Cardiac septum (tissue), 1 donor: ENCODE results near the gene DERL3. TPM values are rescaled to one million over a fixed set of nuclear protein-coding genes. Genes with fewer than 3 reads are reported as not detected.
A peak's percentile ranks its signal among the peaks of the same experiment; 100 is the strongest.
"Not testable (repeated sequence)": the region's sequence is repeated elsewhere in the genome, so short reads cannot be mapped to it uniquely, and the experiment has no call there.

Source experiments
- DNase-seq: peaks from one replicate; pipeline ENCODE4 v3.0.0-alpha.2; 2020; ENCODE audit warnings: low spot score
- intact Hi-C: fragments of 100-400 bp; cut with DNase I; formaldehyde crosslinking; loops from one replicate; pipeline ENCODE4 v1.14.0; 2022
- long read RNA-seq: library from polyadenylated mRNA; unstranded; transcript quantifications from one replicate; pipeline ENCODE4 v2.0.0, GENCODE V29; 2021
- total RNA-seq: library from RNA; stranded (reverse); fragmentation: NEBNext Ultra II Directional; extraction: Animal tissue kit (Norgen Biotek cat#: 25700); gene quantifications from one replicate; pipeline ENCODE4 v1.2.1, GENCODE V29; 2021
- donor health status: DM: no; HTN: no; CAD: no.

The DERL3 gene
- 2.2 TPM for total RNA-seq
- long read RNA-seq, partial matches to known transcripts, result 1 of 7 reads
- long read RNA-seq, other reads (novel, unspliced or antisense), result 5 of 7 reads

DNA sequence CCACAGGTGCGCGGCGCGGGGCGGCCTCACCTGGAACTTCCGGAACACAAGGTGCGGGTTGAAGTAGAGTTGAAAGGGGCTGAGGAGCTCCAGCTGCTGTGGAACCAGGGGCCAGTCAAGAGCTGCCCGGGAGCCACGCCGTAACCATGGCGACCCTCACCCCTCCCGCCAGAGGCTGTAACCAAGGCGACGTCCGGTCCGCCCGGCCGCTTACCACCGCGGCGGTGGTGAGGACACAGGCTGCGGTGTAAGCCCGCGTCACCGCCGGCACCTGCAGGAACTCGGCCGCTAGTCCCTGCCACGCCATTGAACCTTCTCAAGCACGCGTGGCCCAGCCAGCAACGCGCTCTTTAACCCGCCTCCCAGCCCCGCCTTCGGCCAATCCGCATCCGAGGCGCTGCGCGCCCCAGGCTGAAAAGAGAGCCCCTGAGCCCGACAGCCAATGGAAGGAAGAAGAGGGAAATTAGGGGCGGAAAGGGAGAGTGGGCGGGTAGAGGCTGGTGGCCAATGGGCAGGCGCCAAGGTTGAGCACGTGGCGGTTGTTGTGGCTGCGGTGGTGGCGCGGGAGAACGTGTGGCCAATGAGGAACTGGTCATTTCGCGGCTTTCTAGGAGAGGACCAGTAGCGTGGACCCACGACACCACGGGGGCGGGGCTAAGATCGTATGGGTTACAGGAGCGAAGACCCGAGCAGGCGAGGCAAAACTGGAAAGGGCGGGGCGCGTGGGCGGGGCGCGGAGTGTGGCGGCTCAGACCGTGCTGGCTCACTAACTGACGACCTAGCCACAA is at the start of gene DERL3:
DERL3 (minus strand) TSS at position 326 of the 788 bp plus-strand sequence; CDS start at position 307, 19 bp downstream.
- peak; percentile 99 for DNase-seq
- intact Hi-C loops, result no loop called here

DNA sequence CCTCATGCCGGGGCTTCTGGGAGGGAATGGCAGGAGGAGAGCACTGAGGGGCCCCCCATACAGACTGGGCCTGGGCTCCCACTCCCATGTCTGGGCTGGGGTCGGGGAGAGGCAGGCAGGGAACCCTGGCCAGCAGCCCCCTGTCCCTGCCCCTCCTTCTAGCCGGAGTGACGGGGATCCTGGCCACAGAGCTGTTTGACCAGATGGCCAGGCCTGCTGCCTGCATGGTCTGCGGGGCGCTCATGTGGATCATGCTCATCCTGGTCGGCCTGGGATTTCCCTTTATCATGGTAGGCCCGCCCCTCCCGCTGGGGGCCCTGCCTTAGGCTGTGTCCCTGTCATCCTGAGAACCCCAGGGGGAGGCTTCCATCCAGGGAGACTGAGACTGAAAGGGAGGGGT is 45.3 kb upstream of the DERL3 start:
- intact Hi-C loops, result no loop called here
- DNase-seq, result no peak

DNA sequence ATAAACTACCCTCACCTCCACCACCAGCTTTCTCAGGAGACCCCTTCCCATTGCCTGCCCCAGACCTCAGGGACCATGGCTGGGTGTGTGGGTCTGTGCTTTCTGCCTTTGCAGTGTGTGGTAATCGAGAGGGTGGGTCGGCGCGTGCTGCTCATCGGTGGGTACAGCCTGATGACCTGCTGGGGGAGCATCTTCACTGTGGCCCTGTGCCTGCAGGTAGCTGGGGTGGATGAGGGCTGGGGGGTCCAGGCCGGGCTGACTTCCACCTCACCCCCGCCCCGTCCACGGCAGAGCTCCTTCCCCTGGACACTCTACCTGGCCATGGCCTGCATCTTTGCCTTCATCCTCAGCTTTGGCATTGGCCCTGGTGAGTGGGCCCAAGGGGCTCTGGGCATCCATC is 44.9 kb upstream of the DERL3 start:
- intact Hi-C loops, result no loop called here
- DNase-seq, result no peak

DNA sequence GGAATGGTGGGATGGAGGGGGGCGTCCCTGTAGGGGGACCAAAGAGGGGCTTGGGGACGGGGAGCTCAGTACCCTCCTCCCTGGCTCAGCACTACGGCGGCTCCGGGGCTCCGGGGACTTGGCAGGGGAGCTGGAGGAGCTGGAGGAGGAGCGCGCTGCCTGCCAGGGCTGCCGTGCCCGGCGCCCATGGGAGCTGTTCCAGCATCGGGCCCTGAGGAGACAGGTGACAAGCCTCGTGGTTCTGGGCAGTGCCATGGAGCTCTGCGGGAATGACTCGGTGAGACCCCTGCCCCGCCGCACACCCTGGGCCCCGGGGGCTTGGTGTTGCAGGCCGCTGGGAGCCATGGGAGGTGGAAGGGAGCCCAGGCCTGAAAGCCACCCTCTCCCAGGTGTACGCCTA is 43.6 kb upstream of the DERL3 start:
- intact Hi-C loops, result no loop called here
- DNase-seq, result no peak

DNA sequence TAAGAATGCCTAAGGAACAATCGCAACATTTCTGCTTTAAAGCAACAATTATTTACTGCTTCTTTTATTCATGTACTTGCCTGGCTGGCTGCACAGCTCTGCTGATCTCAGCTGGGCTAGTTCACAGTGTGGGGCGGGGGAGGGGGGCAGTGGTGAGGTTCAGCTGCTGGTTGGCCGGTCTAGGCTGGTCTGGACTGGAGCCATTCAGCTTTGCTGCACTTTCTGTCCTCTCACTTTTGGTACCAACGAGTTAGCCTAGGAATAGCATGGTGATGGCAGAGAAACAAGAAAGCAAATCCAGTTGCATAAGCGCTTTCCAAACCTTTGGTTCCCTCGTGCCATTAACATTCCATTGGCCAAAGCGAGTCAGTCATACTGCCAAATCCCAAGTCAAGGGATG is 39.4 kb upstream of the DERL3 start:
- intact Hi-C loops, result no loop called here
- DNase-seq, result no peak

DNA sequence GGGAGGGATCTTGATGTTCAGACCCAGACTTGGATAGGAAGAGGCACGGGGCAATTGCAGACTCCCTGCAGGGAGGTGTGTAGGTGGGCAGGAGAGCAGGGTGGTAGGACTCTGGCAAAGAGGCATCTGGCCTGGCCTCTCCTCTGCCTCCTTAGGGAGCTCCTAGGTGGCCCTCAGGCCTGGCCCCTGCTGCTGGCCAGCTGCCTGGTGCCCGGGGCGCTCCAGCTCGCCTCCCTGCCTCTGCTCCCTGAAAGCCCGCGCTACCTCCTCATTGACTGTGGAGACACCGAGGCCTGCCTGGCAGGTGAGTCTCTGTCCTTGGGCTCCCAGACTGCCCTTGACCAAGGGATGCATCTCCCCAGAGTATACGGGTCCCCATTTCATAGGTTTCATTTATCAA is 38.8 kb upstream of the DERL3 start:
- intact Hi-C loops, result no loop called here

DNA sequence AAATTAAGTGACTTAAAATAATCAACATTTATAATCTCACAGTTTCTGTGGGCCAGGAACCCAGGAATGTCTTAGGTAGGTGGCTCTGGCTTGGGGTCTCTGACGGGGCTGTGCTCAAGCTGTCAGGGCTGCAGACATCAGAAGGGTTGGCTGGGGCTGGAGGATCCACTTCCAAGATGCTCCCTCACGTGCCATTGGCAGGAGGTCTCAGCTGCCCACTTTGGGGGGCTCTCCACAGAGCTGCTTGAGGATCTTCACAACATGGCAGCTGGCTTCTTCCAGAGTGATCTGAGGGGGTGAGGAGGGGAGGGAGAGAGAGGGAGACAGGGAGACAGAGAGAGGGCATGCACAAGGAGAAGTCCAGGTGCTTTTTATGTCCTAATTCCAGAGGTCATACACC is 37.0 kb upstream of the DERL3 start:
- intact Hi-C loops, result no loop called here
- DNase-seq, result no peak

More for the DNA sequence above, 38.8 kb upstream of the DERL3 start:
- no peak for DNase-seq

DNA sequence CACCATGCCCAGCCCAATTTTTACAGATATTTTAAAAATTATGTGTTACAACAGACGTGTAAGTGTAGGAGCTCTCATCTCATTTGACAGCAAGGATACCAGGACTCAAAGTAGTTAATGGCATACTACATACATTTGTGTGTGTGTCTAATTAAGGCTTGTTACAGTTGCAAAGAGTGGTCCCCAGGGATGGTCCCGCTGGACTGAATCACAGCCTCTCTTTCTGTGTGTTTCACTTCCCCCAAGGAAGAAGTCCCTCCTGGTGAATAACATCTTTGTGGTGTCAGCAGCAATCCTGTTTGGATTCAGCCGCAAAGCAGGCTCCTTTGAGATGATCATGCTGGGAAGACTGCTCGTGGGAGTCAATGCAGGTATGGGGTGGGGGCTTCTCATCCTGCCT is 36.1 kb upstream of the DERL3 start:
- intact Hi-C loops, result no loop called here

DNA sequence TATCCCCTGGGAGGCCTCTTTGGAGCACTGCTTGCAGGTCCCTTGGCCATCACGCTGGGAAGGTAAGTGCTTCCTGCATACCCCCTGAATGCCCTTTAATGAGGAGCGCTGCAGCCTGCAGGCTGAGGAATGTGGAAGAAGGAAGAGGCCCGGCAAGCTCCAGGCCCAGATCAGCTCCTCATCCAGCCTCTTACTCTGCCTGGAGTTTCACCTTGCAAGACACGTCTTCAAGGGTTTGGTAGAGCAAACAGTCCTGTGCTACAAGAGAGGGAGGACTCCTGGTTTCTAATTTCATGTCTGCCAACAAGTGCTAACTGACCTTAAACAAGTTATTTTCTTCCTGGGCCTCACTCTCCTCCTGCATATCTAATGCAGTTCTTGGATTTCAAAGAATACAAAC is 29.8 kb upstream of the DERL3 start:
- intact Hi-C loops, result no loop called here
- no peak for DNase-seq

More for the DNA sequence above, 36.1 kb upstream of the DERL3 start:
- no peak for DNase-seq

DNA sequence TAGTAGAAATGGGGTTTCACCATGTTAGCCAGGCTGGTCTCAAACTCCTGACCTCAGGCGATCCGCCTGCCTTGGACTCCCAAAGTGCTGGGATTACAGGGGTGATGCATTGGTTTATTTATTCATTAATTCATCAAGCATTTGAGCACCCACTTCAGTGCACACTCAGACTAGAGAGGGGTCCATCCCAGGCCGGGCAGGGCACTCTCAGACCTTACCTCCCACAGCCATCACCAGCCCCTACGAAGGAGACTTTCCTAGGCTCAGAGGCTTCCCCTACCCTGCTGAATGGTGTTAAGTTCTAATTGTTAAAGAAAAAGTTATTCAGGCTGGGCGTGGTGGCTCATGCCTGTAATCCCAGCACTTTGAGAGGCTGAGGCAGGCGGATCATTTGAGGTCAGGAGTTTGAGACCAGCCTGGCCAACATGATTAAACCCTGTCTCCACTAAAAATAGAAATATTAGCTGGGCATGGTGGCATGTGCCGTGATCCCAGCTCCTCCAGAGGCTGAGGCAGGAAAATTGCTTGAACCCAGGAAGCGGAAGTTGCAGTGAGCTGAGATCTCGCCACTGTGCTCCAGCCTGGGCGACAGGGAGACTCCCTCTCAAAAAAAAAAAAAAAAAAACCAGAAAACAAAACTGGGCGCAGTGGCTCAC is 25.8 kb upstream of the DERL3 start:
- intact Hi-C loops, result loop anchor here (5.0 kb wide), 1 partner anchor 48 kb away; no protein-coding TSS in a partner anchor

DNA sequence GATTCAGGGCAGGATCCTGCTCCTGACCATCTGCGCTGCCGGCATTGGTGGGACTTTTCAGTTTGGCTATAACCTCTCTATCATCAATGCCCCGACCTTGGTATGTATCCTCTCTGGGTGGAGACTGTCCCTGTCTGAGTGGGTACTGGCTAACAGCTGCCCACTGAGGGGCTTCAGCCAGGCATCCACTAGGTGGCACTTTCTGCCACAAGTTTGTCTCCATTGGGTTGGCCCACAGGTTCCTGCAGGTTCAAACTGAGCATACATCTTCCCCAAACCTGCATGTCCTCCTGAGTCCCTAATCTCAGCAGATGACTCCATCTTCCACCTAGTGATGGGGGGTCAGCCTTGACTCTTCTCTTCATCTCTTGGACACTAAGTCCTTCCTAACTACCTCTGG is 23.3 kb upstream of the DERL3 start:
- no peak for DNase-seq
- intact Hi-C loops, result loop anchor here (5.0 kb wide), 1 partner anchor 50 kb away; no protein-coding TSS in a partner anchor

More for the DNA sequence above, 25.8 kb upstream of the DERL3 start:
- DNase-seq, result not testable (repeated sequence)

DNA sequence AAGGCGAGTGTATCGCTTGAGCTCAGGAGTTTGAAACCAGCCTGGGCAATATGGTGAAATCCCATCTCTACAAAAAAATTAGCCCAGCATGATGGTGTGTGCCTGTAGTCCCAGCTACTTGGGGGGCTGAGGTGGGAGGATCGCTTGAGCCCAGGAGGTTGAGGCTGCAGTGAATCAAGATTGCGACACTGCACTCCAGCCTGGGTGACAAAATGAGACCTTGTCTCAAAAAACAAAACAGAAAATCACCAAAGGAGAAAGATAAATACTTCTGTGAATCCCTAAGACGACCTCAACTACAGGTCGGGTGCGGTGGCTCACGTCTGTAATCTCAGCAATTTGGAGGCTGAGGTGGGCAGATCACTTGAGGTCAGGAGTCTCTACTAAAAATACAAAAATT is 21.4 kb upstream of the DERL3 start:
- intact Hi-C loops, result loop anchor here (5.0 kb wide), 1 partner anchor 52 kb away; no protein-coding TSS in a partner anchor
- DNase-seq, result not testable (repeated sequence)

DNA sequence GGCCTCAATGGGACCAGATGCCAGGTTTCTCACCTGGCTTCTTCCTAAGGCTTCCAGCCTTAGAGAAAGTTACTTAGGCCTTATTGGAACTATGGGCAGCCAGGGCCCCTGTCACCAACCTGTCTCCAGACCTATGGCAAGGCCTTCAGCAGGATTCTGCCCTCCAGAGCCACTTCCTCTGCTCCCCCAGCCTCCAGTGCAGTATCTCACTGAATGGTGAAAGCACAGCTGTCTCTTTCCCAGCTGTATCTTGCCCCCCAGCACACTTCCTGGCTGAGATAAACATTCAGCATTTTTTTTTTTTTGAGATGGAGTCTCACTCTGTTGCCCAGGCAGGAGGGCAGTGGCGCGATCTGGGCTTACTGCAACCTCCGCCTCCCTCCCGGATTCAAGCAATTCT is 20.4 kb upstream of the DERL3 start:
- intact Hi-C loops, result no loop called here
- no peak for DNase-seq

DNA sequence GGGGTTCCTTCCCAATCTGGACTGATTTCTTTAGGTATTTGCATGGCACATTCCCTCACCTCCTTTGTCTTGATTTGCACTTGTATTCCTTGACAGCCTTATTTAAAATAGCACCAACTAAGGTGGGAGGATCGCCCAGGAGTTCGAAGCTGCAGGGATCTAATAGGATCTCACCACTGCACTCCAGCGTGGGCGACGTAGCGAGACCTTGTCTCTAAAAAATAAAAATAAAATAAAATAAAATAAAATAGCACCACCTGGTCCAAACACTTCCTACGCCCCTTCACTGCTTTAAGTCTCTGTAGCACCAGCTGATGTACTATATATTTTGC is 19.6 kb upstream of the DERL3 start:
- DNase-seq, result no peak
- intact Hi-C loops, result no loop called here

DNA sequence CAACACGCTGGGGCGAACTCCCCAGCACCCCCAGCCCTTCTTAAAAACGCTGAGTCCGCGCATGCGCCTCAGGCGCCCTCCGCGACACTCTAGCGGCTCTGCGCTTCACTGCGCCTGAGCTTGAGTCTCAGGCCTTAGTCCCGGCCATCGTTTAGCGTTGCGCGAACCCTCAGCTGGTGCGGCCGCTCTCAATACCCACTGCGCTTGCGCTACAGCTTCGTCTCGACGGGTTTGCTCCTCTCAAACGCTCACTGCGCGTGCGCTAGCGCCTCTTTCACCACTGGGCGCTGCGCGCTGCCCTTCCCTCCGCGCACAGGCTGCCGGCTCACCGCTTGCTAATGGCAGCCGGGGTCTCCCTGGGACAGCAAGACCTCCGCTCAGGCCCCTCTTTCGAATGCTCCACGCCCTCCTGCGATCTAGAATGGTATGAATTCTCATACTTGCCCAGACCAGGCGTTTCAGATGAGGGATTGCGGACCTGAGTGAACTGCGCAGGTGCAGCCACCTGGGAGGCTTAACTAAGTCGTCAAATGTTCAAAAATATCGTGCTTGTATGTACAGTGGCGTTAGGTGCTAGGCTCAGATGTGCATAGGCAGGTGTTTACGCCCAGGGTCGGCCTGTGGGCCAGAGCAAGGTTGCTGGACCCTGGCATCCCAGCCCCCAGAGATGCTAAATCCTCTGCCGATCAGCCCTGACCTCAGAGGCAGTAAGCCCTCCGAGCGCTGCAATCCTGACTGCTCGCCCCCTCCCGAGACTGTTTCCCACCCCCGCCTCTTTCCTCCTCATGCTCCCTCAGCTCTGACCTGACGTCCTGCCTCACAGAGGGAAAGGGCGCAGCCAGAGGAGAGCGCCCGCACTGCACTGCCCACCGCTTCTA is 19.0 kb upstream of the DERL3 start, which contains the start of gene SLC2A11:
SLC2A11 (plus strand) TSS at position 270 of the 878 bp plus-strand sequence; CDS start at position 395, 125 bp downstream.
- DNase-seq, result peak; percentile 98
- intact Hi-C loops, result no loop called here

DNA sequence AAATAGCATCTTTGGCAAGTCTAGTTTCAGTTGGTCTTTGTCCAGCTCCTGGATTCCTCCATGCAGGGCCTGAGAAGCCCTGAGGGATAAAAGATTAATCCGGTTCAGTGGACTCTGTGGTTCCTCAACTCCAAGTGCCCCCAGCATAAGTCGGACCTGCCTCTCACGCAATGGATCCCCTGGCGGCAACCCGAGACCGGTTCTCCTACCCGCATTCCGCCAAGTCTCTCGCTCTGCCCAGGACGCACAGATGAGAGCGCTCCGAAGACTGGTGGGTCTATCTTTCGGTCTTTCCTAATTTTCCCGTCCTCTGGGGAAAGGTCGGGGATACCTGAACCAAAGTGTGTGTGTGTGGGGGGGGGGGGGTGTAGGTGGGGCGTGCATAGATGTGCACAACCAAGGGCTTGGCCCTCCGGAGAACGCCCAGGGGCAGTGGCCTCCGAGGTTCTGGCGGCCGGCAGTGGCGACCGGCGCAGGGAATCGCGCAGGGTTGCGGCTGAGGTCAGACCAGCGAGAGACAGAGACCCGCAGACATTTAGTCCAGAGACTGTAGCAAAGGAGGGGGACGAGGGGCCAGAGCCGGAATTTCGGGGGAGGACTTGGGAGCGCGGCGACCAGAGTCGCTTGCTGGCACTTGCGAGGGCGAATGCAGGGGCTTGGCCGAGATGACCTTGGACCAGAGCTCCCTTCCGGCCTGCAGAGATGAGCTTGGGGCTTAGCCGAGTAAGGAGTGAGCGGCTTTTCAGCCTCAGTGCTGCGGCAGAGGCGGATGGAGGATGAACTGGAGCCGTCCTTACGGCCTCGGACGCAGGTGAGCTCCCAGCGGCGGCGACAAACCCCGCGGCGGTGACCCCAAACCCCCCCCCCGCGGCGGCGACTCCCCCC is 18.2 kb upstream of the DERL3 start:
- DNase-seq, result no peak
- intact Hi-C loops, result no loop called here

DNA sequence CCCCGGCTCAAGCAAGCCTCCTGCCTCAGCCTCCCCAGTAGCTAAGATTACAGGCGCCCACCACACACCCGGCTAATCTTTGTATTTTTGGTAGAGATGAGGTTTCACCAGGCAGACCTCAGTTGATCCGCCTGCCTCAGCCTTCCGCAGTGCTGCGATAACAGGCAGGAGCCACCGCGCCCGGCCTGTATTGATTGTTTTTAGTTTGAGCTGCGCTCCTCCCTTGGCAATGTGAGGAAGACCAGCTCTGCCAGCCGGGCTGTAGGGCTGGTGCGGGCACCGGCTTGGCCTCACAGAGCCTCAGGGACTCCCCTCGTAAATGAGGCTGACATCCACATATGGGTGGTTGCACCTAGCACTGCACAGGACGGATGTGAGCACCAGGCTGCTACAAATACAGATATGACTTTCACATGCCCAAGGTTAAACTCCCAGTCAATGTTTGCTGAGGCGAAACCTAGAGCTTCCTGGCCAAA is 11.4 kb upstream of the DERL3 start:
- intact Hi-C loops, result loop anchor here (5.0 kb wide), 1 partner anchor 308 kb away; no protein-coding TSS in a partner anchor
- no peak for DNase-seq
